NB4 (cell line): ENCODE data around the gene CYB5R3.

Experiments
- DNase-seq: peaks from one replicate; pipeline ENCODE4 v3.0.0; 2010; ENCODE audit warnings: low read depth
- H3K4me3 ChIP-seq: one replicate; pipeline ENCODE4 v1.5.1; 2011; ENCODE audit warnings: mild to moderate bottlenecking, low read depth, low read length, moderate library complexity
- MYC ChIP-seq: IDR thresholded peaks from 2 replicates; pipeline ENCODE4 v1.6.1; 2011; ENCODE audit warnings: low read depth, low read length
- POLR2A ChIP-seq: IDR thresholded peaks from 2 replicates; pipeline ENCODE4 v1.6.1; 2011; ENCODE audit warnings: mild to moderate bottlenecking; ENCODE audit not compliant: insufficient read length; ENCODE audit errors: extremely low read depth
- TF ChIP-seq, protein P1 (sequence below): IDR thresholded peaks from 2 replicates; pipeline ENCODE4 v1.6.1; 2011; ENCODE audit warnings: low read depth, low read length
- TF ChIP-seq, protein P2 (sequence below): IDR thresholded peaks from one replicate; pipeline ENCODE4 v1.5.1; 2012; ENCODE audit warnings: low read depth, low read length

CYB5R3 gene

DNA sequence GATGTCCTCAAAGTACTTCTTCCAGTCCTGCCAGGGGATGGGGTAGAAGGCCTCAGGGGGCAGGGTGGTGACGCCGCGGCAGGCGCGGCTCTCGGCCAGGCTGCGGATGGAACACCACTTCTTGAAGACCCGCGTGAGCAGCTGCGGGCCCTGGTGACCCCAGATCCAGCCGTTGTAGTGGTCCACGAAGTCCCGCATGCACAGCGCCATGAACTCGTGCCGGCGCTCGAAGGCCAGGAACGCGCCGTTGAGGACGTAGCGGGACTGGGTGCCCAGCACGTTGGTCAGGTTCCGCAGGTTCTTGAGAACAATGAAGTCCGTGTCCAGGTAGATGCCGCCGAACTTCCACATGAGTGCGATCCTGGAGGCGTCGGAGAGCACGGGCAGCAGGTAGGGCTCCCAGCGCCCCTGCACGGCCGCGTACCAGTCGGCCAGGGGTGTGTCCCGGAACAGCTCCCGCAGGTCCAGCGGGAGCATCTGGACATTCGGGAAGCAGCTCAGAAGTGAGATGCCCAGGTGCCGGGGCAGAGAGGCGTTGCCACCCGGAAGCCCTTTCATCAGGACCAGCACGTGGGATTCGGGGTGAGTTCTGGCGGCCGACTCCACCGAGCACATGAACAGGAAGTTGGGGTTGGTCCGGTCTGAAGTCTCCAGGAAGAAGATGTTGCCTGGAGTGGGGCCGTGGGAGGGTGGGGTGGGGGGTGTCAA, 44.0 kb upstream of the CYB5R3 start:
- no peak overlapping the region for H3K4me3 ChIP-seq
- no peak for DNase-seq
- TF ChIP-seq, protein P1, sequence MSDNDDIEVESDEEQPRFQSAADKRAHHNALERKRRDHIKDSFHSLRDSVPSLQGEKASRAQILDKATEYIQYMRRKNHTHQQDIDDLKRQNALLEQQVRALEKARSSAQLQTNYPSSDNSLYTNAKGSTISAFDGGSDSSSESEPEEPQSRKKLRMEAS, result no peak
- TF ChIP-seq, protein P2, sequence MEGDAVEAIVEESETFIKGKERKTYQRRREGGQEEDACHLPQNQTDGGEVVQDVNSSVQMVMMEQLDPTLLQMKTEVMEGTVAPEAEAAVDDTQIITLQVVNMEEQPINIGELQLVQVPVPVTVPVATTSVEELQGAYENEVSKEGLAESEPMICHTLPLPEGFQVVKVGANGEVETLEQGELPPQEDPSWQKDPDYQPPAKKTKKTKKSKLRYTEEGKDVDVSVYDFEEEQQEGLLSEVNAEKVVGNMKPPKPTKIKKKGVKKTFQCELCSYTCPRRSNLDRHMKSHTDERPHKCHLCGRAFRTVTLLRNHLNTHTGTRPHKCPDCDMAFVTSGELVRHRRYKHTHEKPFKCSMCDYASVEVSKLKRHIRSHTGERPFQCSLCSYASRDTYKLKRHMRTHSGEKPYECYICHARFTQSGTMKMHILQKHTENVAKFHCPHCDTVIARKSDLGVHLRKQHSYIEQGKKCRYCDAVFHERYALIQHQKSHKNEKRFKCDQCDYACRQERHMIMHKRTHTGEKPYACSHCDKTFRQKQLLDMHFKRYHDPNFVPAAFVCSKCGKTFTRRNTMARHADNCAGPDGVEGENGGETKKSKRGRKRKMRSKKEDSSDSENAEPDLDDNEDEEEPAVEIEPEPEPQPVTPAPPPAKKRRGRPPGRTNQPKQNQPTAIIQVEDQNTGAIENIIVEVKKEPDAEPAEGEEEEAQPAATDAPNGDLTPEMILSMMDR, result no peak
- no peak for TF ChIP-seq MYC
- TF ChIP-seq POLR2A, result no peak

DNA sequence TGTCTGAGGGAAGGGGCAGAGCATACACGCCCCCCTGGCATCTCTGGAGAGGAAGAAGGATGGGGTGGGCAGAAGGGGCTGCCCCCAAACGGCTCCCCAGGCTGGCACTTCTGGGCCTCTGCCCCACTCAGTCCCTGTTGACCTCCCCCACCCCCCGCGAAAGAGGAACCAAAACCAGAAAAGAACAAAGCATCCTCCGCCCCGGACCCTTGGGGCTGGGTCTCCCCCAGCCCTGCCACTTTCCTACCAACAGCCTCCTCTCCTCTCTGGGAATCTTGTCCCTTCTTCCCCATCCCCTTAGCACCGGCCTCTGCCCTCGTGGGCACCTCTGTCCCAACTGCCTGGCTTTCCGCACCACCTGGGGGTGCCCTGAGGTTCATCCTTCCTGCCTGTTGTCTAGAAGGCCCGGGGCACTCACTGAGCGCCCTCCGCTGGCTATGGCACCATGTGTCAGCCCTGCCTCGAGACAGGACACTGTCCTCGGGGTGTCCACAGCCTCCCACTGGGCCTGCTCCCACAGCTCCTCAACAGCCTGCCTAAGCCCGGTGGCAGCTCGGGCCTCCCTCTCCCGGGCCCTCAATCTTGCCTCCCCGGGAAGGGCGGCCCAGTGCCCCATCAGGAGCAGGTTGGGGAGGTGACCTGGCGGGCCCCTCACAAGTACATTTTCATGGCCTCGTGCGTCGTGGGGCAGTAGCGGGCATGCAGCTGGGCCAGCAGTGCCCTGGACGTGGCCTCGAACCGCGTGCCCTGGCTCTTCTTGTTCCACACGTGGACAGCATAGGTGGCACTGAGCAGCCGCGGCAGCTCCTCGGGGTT, 43.3 kb upstream of the CYB5R3 start:
- peak; percentile 21 for DNase-seq
- TF ChIP-seq, protein P1, result no peak
- TF ChIP-seq, protein P2, result peak; percentile 21
- H3K4me3 ChIP-seq, result no peak overlapping the region

DNA sequence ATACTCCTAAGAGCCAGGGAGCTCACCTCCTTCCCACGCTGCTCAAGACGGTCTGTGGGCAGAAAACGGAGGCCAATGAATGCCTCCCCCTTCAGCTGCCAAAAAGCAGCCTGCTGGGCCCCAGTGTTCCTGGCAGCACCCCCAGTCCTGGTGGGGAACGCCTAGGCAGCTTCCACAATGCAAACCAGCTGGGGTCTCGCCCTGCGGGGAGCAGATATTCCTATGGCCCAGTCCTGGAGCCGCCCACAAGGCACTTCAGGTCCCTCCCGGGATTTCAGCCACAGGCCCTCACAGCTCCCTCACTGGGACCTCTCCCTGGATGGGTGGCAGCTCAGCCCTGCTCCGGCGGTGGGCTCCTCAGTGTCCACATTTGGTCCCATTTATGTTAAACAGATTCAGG, 42.2 kb upstream of the CYB5R3 start:
- DNase-seq, result no peak
- no peak overlapping the region for H3K4me3 ChIP-seq
- TF ChIP-seq MYC, result no peak
- TF ChIP-seq, protein P1, result no peak
- TF ChIP-seq POLR2A, result no peak
- TF ChIP-seq, protein P2, result no peak

DNA sequence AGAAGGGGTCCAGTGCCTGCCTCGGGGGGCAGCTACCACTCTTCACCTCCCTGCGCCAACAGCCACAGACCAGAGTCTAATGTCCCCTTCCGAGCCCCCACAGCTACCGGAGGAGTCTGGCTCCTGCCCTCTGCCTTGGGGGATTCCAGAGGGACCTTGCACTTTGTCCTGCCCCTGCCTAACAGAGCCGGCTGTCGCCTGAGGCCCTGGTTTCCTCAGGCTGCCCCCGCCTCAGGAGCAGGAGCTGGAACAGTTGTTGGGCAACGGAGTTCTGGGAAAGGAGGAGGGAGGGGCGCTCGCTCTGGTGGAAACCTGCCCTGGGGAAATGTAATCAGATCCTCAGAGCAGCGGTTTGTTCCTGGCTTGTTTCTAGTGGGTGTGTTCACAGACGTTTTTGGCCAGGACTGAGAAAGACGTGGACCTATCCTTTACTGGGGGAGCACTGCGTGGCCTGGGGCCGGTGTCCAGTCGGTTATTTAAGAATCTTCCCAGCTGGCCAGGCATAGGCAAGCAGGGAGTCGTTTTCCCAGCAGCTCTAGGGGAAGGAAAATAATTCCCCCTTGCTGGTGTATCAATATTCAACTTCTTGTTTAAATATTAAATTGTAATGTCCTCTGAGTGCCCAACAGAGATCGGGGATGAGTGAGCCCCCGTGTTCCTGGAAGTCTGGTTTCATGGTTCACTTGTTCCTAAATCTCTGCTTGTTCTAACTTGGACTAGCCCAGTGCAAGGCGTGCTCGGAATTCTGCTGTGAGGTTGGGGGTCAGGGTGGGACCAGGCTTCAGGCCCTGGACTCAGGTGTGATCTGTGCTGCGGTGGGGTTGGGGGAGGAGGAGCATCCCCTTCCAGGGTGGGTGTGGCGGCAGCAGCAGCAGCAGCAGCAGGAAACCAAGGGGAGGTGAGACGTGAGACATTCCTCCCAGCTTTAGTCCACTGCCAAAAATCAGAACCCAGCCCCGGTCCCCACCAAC, 39.3 kb upstream of the CYB5R3 start:
- TF ChIP-seq, protein P2, result no peak
- TF ChIP-seq, protein P1, result no peak
- TF ChIP-seq POLR2A (no peak), MYC (no peak)
- DNase-seq, result no peak
- no peak overlapping the region for H3K4me3 ChIP-seq

DNA sequence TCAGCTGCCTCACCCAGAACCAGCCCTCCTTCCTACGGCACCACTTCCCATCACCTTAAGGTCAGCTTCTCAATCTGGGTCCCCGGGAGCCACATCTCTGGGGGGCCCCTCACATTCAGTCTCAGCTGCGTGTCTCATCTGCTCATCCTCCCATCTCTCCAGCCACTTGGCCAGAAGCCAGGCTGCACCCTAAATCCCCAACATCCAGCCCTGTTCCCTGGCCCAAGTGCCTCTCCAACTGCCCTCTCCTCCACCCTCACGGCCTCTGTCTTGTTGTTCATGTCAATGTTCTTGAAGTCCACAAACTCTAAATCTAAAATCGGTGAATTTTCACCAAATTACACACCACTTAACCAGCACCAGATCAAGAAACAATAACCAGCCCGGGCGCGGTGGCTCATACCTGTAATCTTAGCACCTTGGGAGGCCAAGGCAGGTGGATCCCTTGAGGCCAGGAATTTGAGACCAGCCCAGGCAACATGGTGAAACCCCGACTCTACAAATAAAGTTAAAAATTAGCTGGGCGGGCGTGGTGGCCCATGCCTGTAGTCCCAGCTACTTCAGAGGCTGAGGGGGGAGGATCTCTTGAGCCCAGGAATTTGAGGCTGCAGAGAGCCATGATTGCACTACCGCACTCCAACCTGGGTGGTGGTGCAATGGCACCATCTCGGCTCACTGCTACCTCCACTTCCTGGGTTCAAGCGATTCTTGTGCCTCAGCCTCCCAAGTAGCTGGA, 37.7 kb upstream of the CYB5R3 start:
- TF ChIP-seq, protein P1, result no peak
- no peak for DNase-seq
- no peak overlapping the region for H3K4me3 ChIP-seq
